GM04503 (cell line): ENCODE data around the gene DGKD.
"Not testable (repeated sequence)": the region's sequence is repeated elsewhere in the genome, so short reads cannot be mapped to it uniquely, and the experiment has no call there.

ENCODE experiments used
- DNase-seq: peaks from one replicate; pipeline ENCODE4 v3.0.0-alpha.2; 2012; ENCODE audit warnings: low read depth

Gene DGKD

GRCh38 chr2:233362742-233363141, 8.4 kb downstream of the DGKD start:
- DNase-seq = no peak

- no peak for DNase-seq
Observed at GRCh38 chr2:233363744-233364235, 9.5 kb downstream of the DGKD start.

GRCh38 chr2:233365861-233366520, 11.7 kb downstream of the DGKD start:
- DNase-seq = no peak

- DNase-seq = no peak
Observed at GRCh38 chr2:233367586-233367985, 13.3 kb downstream of the DGKD start.

- no peak for DNase-seq
Observed at GRCh38 chr2:233368756-233369155, 14.5 kb downstream of the DGKD start.

GRCh38 chr2:233369462-233369861, 15.2 kb downstream of the DGKD start:
- DNase-seq = no peak

GRCh38 chr2:233369897-233370685, 15.8 kb downstream of the DGKD start:
- DNase-seq = no peak

- no peak for DNase-seq
Observed at GRCh38 chr2:233371641-233372040, 17.3 kb downstream of the DGKD start.

GRCh38 chr2:233372855-233373254, 18.6 kb downstream of the DGKD start:
- no peak for DNase-seq

GRCh38 chr2:233373316-233373715, 19.0 kb downstream of the DGKD start:
- no peak for DNase-seq

- not testable (repeated sequence) for DNase-seq
Observed at GRCh38 chr2:233374776-233375175, 20.5 kb downstream of the DGKD start.

GRCh38 chr2:233375490-233376314, 21.4 kb downstream of the DGKD start:
- no peak for DNase-seq

GRCh38 chr2:233379034-233379433, 24.7 kb downstream of the DGKD start:
- no peak for DNase-seq

GRCh38 chr2:233379441-233379840, 25.1 kb downstream of the DGKD start:
- no peak for DNase-seq

GRCh38 chr2:233380132-233380895, 26.0 kb downstream of the DGKD start:
- DNase-seq = no peak

- DNase-seq = no peak
Observed at GRCh38 chr2:233380995-233381637, 26.8 kb downstream of the DGKD start.

GRCh38 chr2:233381638-233381995, 27.3 kb downstream of the DGKD start:
- DNase-seq = no peak

GRCh38 chr2:233384015-233384414, 29.7 kb downstream of the DGKD start:
- DNase-seq = no peak

- no peak for DNase-seq
Observed at GRCh38 chr2:233384811-233385488, 30.7 kb downstream of the DGKD start.

- DNase-seq = no peak
Observed at GRCh38 chr2:233385489-233386044, 31.3 kb downstream of the DGKD start.
